Mucosa of rectum (tissue), 2 donors: ENCODE results near the gene PDIK1L.
A peak's percentile ranks its signal among the peaks of the same experiment; 100 is the strongest.

ENCODE experiments used
- H3K27ac ChIP-seq, 2 donors: one replicate each; pipeline ENCODE4 v1.7.0; 2013; ENCODE audit warnings: inconsistent platforms in 2 of 2, low read depth in 2 of 2, low read length in 2 of 2
- H3K27me3 ChIP-seq, 2 donors: one replicate each; pipeline ENCODE4 v1.7.0; 2013; ENCODE audit warnings: low read length in 2 of 2; ENCODE audit not compliant: control insufficient read depth in 2 of 2, insufficient read depth in 2 of 2
- H3K36me3 ChIP-seq, 2 donors: one replicate each; pipeline ENCODE4 v1.7.0; 2013; ENCODE audit warnings: low read length in 2 of 2; ENCODE audit not compliant: control insufficient read depth in 2 of 2, insufficient read depth in 2 of 2
- H3K4me1 ChIP-seq, 2 donors: one replicate each; pipeline ENCODE4 v1.7.0; 2013; ENCODE audit warnings: low read length in 2 of 2, mild to moderate bottlenecking in 1 of 2; ENCODE audit not compliant: control insufficient read depth in 2 of 2, insufficient read depth in 2 of 2
- H3K4me3 ChIP-seq, 2 donors: one replicate each; pipeline ENCODE4 v1.7.0; 2013; ENCODE audit warnings: low read length in 2 of 2
- H3K9ac ChIP-seq, 2 donors: one replicate each; pipeline ENCODE4 v1.7.0; 2013; ENCODE audit warnings: low read length in 2 of 2, low read depth in 1 of 2, mild to moderate bottlenecking in 1 of 2
- H3K9me3 ChIP-seq, 2 donors: one replicate each; pipeline ENCODE4 v1.7.0; 2013; ENCODE audit warnings: low read length in 2 of 2; ENCODE audit not compliant: control insufficient read depth in 2 of 2
- donor health status: healthy.
- donor health status: Normal muscosa, but diverticular disease.

Gene PDIK1L

GRCh38 chr1:26169669-26170471 lies 58.2 kb downstream of the PDIK1L start, which contains the start of gene ZNF593:
Gene ZNF593 (plus strand): TSS chr1:26169908. CDS start chr1:26169984, 76 bp downstream.
- H3K36me3 ChIP-seq: peaks cover 0 to 5% of the 10 kb centered on the region in 2 donors
- H3K9me3 ChIP-seq: no peaks in the 10 kb centered on the region
- H3K4me1 ChIP-seq: peaks cover 7 to 11% of the 10 kb centered on the region in 2 donors
- no peaks in the 10 kb centered on the region for H3K27me3 ChIP-seq
- H3K9ac ChIP-seq: peak within 1 kb of the TSS; percentile 84 to 97
- peak within 1 kb of the TSS; percentile 84 to 94 for H3K4me3 ChIP-seq
- H3K27ac ChIP-seq: peak within 1 kb of the TSS; percentile 68 to 71

- peak overlapping the region; percentile 84 to 97 for H3K9ac ChIP-seq
- no peaks in the 10 kb centered on the region for H3K9me3 ChIP-seq
- H3K4me3 ChIP-seq: peak overlapping the region; percentile 84 to 94
- H3K27me3 ChIP-seq: no peaks in the 10 kb centered on the region
- H3K36me3 ChIP-seq: peaks cover 0 to 5% of the 10 kb centered on the region in 2 donors
- H3K27ac ChIP-seq: no peak overlapping the region
- peaks cover 7 to 11% of the 10 kb centered on the region in 2 donors for H3K4me1 ChIP-seq
Observed at GRCh38 chr1:26170472-26170821, 58.8 kb downstream of the PDIK1L start.

GRCh38 chr1:26171084-26172072 lies 59.8 kb downstream of the PDIK1L start, which contains the start of gene ZNF593OS:
Gene ZNF593OS (minus strand): TSS chr1:26171832. CDS start chr1:26171661, 171 bp downstream.
- no peak within 1 kb of the TSS for H3K27ac ChIP-seq
- peaks cover 0 to 5% of the 10 kb centered on the region in 2 donors for H3K36me3 ChIP-seq
- peaks cover 7 to 11% of the 10 kb centered on the region in 2 donors for H3K4me1 ChIP-seq
- peak within 1 kb of the TSS in 1 of 2 donors; percentile 97 for H3K9ac ChIP-seq
- no peaks in the 10 kb centered on the region for H3K9me3 ChIP-seq
- no peaks in the 10 kb centered on the region for H3K27me3 ChIP-seq
- H3K4me3 ChIP-seq: peak within 1 kb of the TSS in 1 of 2 donors; percentile 84
